GM21381 (cell line): ENCODE results near the gene TFR2.

Source experiments
- ATAC-seq: cut with Tn5 transposase; IDR thresholded peaks from one replicate; pipeline ENCODE4 v1.9.1; 2021; ENCODE audit warnings: mild to moderate bottlenecking, moderate library complexity; ENCODE audit not compliant: unreplicated experiment

Gene TFR2

DNA sequence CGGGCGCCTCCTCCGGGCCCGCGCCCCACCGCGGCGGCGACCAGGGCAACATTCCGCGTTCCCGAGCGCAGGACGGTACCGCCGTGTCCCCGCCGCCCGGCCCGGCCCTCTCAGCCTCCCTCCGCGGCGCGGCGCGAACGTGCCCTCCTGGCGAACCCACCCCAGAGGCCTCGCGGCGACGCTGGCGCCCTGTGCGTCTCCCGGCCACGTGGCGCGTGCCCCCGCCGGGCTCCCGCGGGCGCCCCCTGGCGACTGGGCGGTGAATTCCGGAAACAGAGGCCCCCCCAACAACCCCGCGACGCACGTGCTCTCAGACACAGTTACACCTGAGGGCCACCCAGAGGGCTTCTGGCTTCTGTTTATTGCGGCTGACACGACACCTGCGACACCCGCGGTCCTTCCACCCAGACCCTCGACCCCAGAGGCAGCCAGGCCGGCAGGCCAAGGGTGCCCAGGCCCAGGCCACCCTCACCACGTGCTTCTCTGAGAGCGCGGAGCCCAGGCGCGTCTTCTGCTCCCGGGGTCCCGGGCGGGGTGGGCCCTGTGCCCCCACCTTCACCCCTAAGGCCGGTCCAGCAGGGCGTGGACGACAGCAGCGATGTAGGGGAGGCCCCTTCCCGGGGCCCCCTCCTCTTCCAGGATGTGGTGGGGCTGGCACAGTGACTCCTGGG is 67.5 kb downstream of the TFR2 start, which contains the start of gene SAP25:
TSS of gene SAP25 (minus strand) at position 210 of the 671 bp plus-strand sequence. CDS start at position 52, 158 bp downstream.
- no peak for ATAC-seq

DNA sequence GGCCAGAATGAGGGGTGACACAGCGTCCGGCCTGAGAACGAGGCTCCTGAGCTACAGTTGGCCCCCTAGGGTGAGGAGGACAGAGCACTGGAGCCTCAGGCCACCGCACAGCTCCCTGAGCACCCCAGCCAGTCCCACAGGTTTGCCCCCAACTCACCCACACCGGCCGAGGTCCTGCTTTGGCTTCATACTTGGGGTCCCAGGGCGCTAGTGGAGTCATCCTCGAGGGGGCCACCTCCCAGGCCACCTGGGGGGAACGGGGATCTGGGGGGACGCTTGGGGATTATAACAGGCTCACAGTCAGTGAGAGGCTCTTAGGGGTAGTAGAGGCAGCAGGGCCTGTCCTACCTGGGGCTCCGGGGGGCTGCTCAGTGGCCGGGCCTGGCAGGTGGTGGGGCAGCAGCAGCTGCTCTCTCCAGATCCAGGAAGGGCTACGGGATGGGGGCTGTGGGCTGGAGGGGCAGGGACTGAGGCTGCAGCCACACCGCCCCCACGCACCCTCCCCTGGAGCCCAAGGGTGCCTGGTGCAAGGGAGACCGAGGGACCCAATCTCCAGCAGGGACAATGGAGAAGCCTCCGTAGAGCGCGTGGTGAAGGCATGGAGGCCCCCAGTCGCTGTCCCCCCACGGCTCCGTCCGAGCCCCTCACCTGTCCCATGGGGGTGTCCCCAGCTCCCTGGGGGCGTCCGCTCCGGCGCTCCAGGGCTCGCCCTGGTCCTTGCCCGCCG is 68.2 kb downstream of the TFR2 start:
- ATAC-seq: no peak

DNA sequence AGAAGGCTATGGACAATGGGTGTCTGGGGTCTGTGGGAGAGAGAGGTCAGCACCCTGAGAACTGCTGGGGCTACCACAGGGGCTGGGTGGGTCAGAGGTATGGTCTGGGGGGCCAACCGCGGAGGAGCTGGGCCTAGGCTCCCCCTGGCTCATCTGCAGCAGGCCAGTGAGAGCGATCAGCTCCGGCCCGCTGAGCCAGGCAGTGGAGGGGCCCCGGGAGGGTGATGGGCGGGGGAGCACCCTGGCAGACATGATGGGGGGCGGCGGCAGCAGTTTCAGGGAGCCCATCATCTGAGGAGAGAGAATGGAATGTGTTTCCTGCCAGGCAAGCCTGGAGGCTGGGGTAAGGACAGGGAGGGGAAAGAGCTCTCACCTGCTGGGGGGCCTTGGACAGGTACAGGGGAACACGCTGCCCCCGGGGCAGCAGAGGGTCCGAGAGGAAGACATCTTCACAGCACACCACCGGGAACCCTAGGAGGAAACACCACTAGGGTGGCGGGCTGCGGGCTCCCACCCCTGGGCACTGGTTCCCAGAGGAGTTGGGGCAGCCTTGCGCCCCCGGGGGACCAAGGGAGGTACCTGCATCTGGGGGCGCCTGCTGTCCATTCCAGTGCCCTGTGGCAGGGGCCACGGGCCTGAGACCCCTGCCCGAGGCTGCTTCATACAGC is 68.9 kb downstream of the TFR2 start:
- no peak for ATAC-seq

DNA sequence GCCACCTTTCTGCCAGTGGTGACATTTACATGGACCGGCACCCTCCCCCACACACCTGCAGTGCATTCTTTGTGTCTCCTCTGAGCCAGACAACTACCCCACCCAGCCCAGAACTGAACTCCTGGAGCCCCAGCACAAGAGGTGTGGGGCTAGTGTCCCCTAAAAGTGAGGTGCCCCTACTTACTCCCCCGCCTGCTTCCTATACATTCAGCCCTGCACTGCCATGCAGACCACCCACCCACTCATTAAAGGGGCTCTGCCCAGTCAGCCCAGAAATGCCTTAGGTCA is 69.6 kb downstream of the TFR2 start:
- ATAC-seq: no peak

DNA sequence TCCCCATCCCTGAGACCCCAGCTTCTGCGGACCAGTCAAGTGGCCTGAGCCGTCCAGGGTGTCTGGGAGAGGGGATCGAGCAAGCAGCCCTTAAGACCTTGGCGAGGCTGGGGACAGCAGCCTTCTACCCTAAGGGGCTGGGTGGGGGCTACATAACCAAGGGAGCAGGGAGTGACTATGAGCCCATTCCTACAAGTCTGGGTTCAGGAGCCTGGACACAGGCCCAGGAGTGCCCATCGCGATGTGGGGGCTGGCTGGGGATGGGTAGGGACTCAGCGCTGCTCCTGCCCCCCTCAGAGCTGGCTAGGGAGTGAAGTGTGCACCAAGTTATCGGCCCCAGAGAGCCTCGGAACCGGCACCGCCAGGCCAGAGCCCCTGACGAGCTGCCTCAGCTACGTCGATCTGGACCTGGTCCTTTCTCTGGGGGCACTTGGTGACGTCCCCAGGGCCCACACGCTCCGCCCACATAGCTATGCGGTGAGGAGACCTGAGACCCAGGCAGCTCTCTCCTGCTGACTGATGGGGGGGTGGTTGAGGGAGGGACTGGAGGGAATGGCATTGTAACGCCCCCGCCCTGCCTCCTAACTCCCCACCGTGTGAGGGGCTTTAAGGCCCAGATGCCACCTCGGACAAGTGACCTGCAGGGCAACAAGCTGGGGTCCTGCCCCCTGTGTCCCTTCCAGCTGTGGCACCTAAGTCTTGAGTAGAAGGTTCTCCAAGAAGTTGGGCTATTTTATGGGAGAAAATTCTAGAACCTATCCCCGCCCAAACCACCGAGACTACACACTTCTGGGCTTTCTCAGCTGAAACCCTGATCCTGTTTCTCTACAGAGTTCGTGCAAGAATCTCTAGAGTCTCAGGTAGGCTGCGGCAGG is 70.2 kb downstream of the TFR2 start:
- ATAC-seq: no peak
